ENCODE results near the gene CDH24.
A peak's percentile ranks its signal among the peaks of the same experiment; 100 is the strongest.

DNA sequence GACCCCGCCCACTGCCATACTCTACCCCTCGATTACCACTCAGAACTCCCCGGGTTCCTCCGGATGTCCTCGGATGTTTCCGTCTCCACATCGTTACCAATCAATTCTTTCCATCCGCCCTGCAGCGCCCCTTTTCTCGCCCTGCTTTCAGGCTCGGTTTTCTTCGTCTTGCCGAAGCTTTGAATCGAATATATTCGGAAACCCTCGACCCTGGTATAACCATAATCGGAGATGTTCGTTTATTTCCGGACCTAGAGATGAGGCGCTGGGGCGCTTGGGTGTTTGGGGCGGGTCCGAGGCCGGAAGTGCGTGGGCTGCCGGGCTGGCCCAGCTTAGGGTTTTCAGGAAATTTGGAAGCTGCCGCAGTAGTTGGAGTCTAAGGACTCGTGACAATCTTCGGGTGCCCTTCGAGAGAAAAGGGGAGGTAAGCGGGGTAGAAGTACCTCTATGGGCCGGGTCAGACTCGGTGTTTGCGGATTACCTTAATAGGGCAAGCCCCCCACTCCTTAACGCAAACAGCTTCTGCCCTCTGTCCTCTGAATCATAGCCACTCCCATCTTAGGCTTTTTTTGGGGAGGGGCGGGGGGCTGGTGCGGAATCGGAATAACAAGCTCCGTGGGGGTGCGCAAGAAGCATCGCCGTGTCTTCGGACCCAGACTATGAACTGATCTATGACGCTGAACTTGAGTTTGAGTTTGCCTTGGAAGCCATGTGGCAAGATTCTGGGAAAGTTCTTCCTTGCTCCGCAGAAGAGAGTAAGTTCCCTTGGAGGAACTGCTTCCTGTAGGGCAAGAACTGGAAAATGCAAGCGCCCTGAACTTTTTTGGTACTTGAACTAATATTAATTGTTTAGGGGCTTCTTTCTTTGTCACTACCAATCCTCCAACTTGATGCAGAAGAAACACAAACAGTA, 38.1 kb upstream of the CDH24 start, which contains the start of gene C14orf119:
- peak; percentile 92 for TF ChIP-seq PHF8 (IDR thresholded peaks at IDR 0.05; ENCODE audit: borderline replicate concordance, low read depth)
- TF ChIP-seq, protein P1, sequence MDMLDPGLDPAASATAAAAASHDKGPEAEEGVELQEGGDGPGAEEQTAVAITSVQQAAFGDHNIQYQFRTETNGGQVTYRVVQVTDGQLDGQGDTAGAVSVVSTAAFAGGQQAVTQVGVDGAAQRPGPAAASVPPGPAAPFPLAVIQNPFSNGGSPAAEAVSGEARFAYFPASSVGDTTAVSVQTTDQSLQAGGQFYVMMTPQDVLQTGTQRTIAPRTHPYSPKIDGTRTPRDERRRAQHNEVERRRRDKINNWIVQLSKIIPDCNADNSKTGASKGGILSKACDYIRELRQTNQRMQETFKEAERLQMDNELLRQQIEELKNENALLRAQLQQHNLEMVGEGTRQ (IDR thresholded peaks at IDR 0.05), result no peak
- TF ChIP-seq CTCF (IDR thresholded peaks at IDR 0.05), result no peak
- TF ChIP-seq, protein P2, sequence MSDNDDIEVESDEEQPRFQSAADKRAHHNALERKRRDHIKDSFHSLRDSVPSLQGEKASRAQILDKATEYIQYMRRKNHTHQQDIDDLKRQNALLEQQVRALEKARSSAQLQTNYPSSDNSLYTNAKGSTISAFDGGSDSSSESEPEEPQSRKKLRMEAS (IDR thresholded peaks at IDR 0.05), result peak; percentile 61

All from A549 (cell line).